ENCODE data around the gene CCSER1.

CCSER1 gene

GRCh38 chr4:91630054-91630453 is 1502.9 kb downstream of the CCSER1 start:
- Mint-ChIP-seq H3K4me1 (ENCODE audit: low read depth) (no peaks in the 10 kb centered on the region), H3K27ac (no peak overlapping the region), H3K36me3 (ENCODE audit: low read depth) (no peaks in the 10 kb centered on the region), H3K27me3 (no peaks in the 10 kb centered on the region), H3K9me3 (peaks cover 31% of the 10 kb centered on the region), H3K4me3 (no peak overlapping the region)

- no peak overlapping the region for H3K4me3 Mint-ChIP-seq
- no peaks in the 10 kb centered on the region for H3K36me3 Mint-ChIP-seq (ENCODE audit: low read depth)
- H3K4me1 Mint-ChIP-seq (ENCODE audit: low read depth) = no peaks in the 10 kb centered on the region
- H3K27ac Mint-ChIP-seq = no peak overlapping the region
- peaks cover 25% of the 10 kb centered on the region for H3K9me3 Mint-ChIP-seq
- no peaks in the 10 kb centered on the region for H3K27me3 Mint-ChIP-seq
Measured at GRCh38 chr4:91630764-91631163, 1503.6 kb downstream of the CCSER1 start.

GRCh38 chr4:91631335-91631734 is 1504.1 kb downstream of the CCSER1 start:
- Mint-ChIP-seq H3K4me3 (no peak overlapping the region), H3K9me3 (peaks cover 25% of the 10 kb centered on the region), H3K4me1 (ENCODE audit: low read depth) (no peaks in the 10 kb centered on the region), H3K36me3 (ENCODE audit: low read depth) (no peaks in the 10 kb centered on the region), H3K27ac (no peak overlapping the region), H3K27me3 (no peaks in the 10 kb centered on the region)

GRCh38 chr4:91636083-91636482 is 1508.9 kb downstream of the CCSER1 start:
- Mint-ChIP-seq H3K27me3 (no peaks in the 10 kb centered on the region), H3K4me3 (no peak overlapping the region), H3K4me1 (ENCODE audit: low read depth) (no peaks in the 10 kb centered on the region), H3K9me3 (peaks cover 14% of the 10 kb centered on the region), H3K36me3 (ENCODE audit: low read depth) (no peaks in the 10 kb centered on the region), H3K27ac (no peak overlapping the region)
